ENCODE results near the gene PGBD1. TPM values are rescaled to one million over a fixed set of nuclear protein-coding genes. Genes with fewer than 3 reads are reported as not detected.
A peak's percentile ranks its signal among the peaks of the same experiment; 100 is the strongest.

Gene PGBD1
- total RNA-seq, 1 experiment from 2014 or later = 3.6 TPM

DNA sequence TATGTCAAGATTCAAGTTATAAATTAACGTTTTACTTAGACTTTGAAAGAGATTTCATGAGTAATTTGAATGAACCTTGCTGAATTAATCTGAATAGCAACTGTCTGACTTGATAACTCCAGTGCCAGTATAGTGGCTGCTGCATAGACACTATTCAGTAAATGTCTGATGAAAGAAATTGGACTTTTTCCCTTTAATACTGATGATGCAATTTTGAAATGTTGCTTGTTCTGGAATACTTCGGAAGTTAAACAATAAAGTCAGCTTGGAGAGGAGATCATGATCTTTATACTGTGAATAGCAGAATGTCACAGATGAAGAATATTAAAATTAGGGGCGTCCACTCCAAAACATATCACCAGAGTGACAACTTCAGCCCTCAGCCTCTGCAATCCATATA lies 3.6 kb upstream of the PGBD1 start:
- no peaks in the 10 kb centered on the region for H4K20me1 ChIP-seq (ENCODE audit: insufficient read depth)
- H2AFZ ChIP-seq = no peak overlapping the region
- no peaks in the 10 kb centered on the region for H3K9me3 ChIP-seq (ENCODE audit: insufficient read depth, low read depth)
- H3K36me3 ChIP-seq (ENCODE audit: low read depth) = peaks cover 3% of the 10 kb centered on the region; the same call in 1 of the 2 replicates
- H3K27me3 ChIP-seq (ENCODE audit: insufficient read depth, low read depth) = no peaks in the 10 kb centered on the region
- peaks cover 11% of the 10 kb centered on the region; the same call in 1 of the 2 replicates for H3K4me1 ChIP-seq (replicated peaks; ENCODE audit: insufficient read depth)
- intact Hi-C loops (cut with micrococcal nuclease; ENCODE audit: unreplicated experiment) = no loop called here
- H3K79me2 ChIP-seq (ENCODE audit: low read depth) = no peaks in the 10 kb centered on the region
- H3K27ac ChIP-seq = no peak overlapping the region
- H3K9me2 ChIP-seq (ENCODE audit: insufficient read depth) = no peaks in the 10 kb centered on the region
- ChIA-PET POLR2A (ENCODE audit: unreplicated experiment) (no interaction called here), CTCF (no interaction called here)
- no peak for DNase-seq
- no peak overlapping the region for H3K4me2 ChIP-seq
- H3F3A ChIP-seq (ENCODE audit: insufficient read depth, low read depth) = no peaks in the 10 kb centered on the region
- TF ChIP-seq CTCF (conservative IDR thresholded peaks at IDR 0.05) (no peak), EZH2 (IDR thresholded peaks at IDR 0.05; ENCODE audit: low read depth) (no peak)
- no peak overlapping the region for H3K4me3 ChIP-seq
- no TSS peak for BruUV-seq (replicated peaks)

- Histone ChIP-seq H3K4me1 (replicated peaks; ENCODE audit: insufficient read depth) (peaks cover 11% of the 10 kb centered on the region; the same call in 1 of the 2 replicates), H4K20me1 (ENCODE audit: insufficient read depth) (no peaks in the 10 kb centered on the region), H3K27me3 (ENCODE audit: insufficient read depth, low read depth) (no peaks in the 10 kb centered on the region), H3K27ac (no peak overlapping the region), H3K4me2 (peak overlapping the region; percentile 90), H2AFZ (peak overlapping the region; percentile 98; the same call in 1 of the 2 replicates), H3K9me2 (ENCODE audit: insufficient read depth) (no peaks in the 10 kb centered on the region), H3K36me3 (ENCODE audit: low read depth) (no peaks in the 10 kb centered on the region; the same call in 1 of the 2 replicates), H3K9me3 (ENCODE audit: insufficient read depth, low read depth) (no peaks in the 10 kb centered on the region), H3K4me3 (peak overlapping the region; percentile 82), H3K79me2 (ENCODE audit: low read depth) (no peaks in the 10 kb centered on the region), H3F3A (ENCODE audit: insufficient read depth, low read depth) (no peaks in the 10 kb centered on the region)
- BruUV-seq (replicated peaks) = no TSS peak
- intact Hi-C loops (cut with micrococcal nuclease; ENCODE audit: unreplicated experiment) = no loop called here
- POLR2A ChIA-PET (ENCODE audit: unreplicated experiment) = interaction anchor here (0.5 to 1.2 kb wide), 4 partner anchors 12 to 1781 kb away, joined by 3 to 10 read pairs (median 3); partner anchors contain the start of gene BTN1A1
- no peak for DNase-seq
- TF ChIP-seq CTCF (conservative IDR thresholded peaks at IDR 0.05) (no peak), EZH2 (IDR thresholded peaks at IDR 0.05; ENCODE audit: low read depth) (no peak)
- CTCF ChIA-PET = no interaction called here
These were observed 631 bp upstream of the PGBD1 start for GRCh38 chr6:28280595-28281287.

DNA sequence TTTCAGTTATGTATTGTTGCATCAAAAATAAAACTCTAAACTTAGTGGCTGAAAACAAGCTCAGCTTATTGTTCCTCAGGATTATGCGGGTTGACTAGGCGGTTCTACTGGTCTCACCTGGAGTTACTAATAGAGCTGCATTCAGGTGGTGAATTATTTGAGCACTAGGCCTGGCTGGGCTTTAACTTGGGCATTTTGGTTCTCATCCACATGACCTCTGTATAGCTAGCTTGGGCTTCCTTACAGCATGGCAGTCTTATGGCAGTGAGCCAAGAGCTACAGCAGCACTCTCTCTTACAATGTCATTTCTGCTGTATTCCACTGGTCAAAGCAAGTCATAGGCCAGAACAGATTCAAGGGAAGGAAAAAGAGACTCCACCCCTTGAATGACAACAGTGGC lies 1.6 kb downstream of the PGBD1 start:
- H3K27me3 ChIP-seq (ENCODE audit: insufficient read depth, low read depth) = no peaks in the 10 kb centered on the region
- H2AFZ ChIP-seq = no peak overlapping the region
- POLR2A ChIA-PET (ENCODE audit: unreplicated experiment) = interaction anchor here (0.5 to 0.6 kb wide), 3 partner anchors 22 to 160 kb away, joined by 5 to 6 read pairs (median 6); partner anchors contain the start of gene ZSCAN23
- H4K20me1 ChIP-seq (ENCODE audit: insufficient read depth) = no peaks in the 10 kb centered on the region
- H3K27ac ChIP-seq = no peak overlapping the region
- no peak for TF ChIP-seq CTCF (conservative IDR thresholded peaks at IDR 0.05)
- no peak for TF ChIP-seq EZH2 (IDR thresholded peaks at IDR 0.05; ENCODE audit: low read depth)
- CTCF ChIA-PET = no interaction called here
- H3K4me1 ChIP-seq (replicated peaks; ENCODE audit: insufficient read depth) = peaks cover 11% of the 10 kb centered on the region; the same call in 1 of the 2 replicates
- no peak for DNase-seq
- no peak overlapping the region for H3K4me2 ChIP-seq
- intact Hi-C loops (cut with micrococcal nuclease; ENCODE audit: unreplicated experiment) = no loop called here
- H3K9me3 ChIP-seq (ENCODE audit: insufficient read depth, low read depth) = no peaks in the 10 kb centered on the region
- H3K36me3 ChIP-seq (ENCODE audit: low read depth) = no peaks in the 10 kb centered on the region; the same call in 1 of the 2 replicates
- no TSS peak for BruUV-seq (replicated peaks)
- no peaks in the 10 kb centered on the region for H3K79me2 ChIP-seq (ENCODE audit: low read depth)
- H3K9me2 ChIP-seq (ENCODE audit: insufficient read depth) = no peaks in the 10 kb centered on the region
- no peaks in the 10 kb centered on the region for H3F3A ChIP-seq (ENCODE audit: insufficient read depth, low read depth)
- H3K4me3 ChIP-seq = no peak overlapping the region

Measured in PC-9 (cell line).